H9 (cell line): Measurements from ENCODE around the gene RAD17. TPM values are rescaled to one million over a fixed set of nuclear protein-coding genes. Genes with fewer than 3 reads are reported as not detected.

Experiments used
- DNase-seq: peaks from one replicate; pipeline ENCODE4 v3.0.0-alpha.2; 2017
- H2AFZ ChIP-seq: one replicate; pipeline ENCODE4 v1.6.1; 2013; ENCODE audit warnings: mild to moderate bottlenecking, low read length, control low read depth, moderate library complexity
- H2AK5ac ChIP-seq: 2 replicates; pipeline ENCODE4 v1.6.1; 2013; ENCODE audit warnings: low read length, control low read depth, mixed read lengths; ENCODE audit not compliant: insufficient read length
- H2BK120ac ChIP-seq: one replicate; pipeline ENCODE4 v1.6.1; 2013; ENCODE audit warnings: low read depth, mild to moderate bottlenecking, low read length, control low read depth, inconsistent platforms; ENCODE audit not compliant: poor library complexity, severe bottlenecking
- H2BK12ac ChIP-seq: 2 replicates; pipeline ENCODE4 v1.6.1; 2013; ENCODE audit warnings: low read length, control low read depth, mixed read lengths, low read depth; ENCODE audit not compliant: insufficient read length
- H2BK15ac ChIP-seq: 2 replicates; pipeline ENCODE4 v1.6.1; 2013; ENCODE audit warnings: low read depth, low read length, control low read depth
- H2BK20ac ChIP-seq: one replicate; pipeline ENCODE4 v1.6.1; 2013; ENCODE audit warnings: low read depth, mild to moderate bottlenecking, low read length, control low read depth, inconsistent platforms; ENCODE audit not compliant: poor library complexity, severe bottlenecking
- H2BK5ac ChIP-seq: 2 replicates; pipeline ENCODE4 v1.6.1; 2013; ENCODE audit warnings: low read length, control low read depth, mixed read lengths; ENCODE audit not compliant: insufficient read length
- H3K14ac ChIP-seq: 2 replicates; pipeline ENCODE4 v1.6.1; 2013; ENCODE audit warnings: low read length, control low read depth; ENCODE audit not compliant: insufficient read depth
- H3K18ac ChIP-seq: 2 replicates; pipeline ENCODE4 v1.6.1; 2013; ENCODE audit warnings: low read depth, mild to moderate bottlenecking, mixed read lengths, low read length, control low read depth; ENCODE audit not compliant: insufficient read length
- H3K23ac ChIP-seq: 2 replicates; pipeline ENCODE4 v1.6.1; 2013; ENCODE audit warnings: low read length, control low read depth, mixed read lengths, low read depth; ENCODE audit not compliant: insufficient read length
- H3K23me2 ChIP-seq: 2 replicates; pipeline ENCODE4 v1.6.1; 2013; ENCODE audit warnings: low read depth, mild to moderate bottlenecking, mixed read lengths, low read length, control low read depth; ENCODE audit not compliant: insufficient read length, poor library complexity, severe bottlenecking
- H3K27ac ChIP-seq: 2 replicates; pipeline ENCODE4 v1.5.1; 2013; ENCODE audit warnings: low read length, control low read depth, mixed read lengths, low read depth; ENCODE audit not compliant: insufficient read length
- H3K27me3 ChIP-seq: 2 replicates; pipeline ENCODE4 v1.6.1; 2013; ENCODE audit warnings: low read length, control low read depth, inconsistent platforms; ENCODE audit not compliant: insufficient read depth
- H3K4ac ChIP-seq: 2 replicates; pipeline ENCODE4 v1.6.1; 2013; ENCODE audit warnings: low read depth, mild to moderate bottlenecking, control low read depth, inconsistent platforms, low read length, moderate library complexity
- H3K4me1 ChIP-seq: 2 replicates; pipeline ENCODE4 v1.6.1; 2013; ENCODE audit warnings: low read length, control low read depth, inconsistent platforms; ENCODE audit not compliant: insufficient read depth
- H3K4me2 ChIP-seq: 2 replicates; pipeline ENCODE4 v1.6.1; 2013; ENCODE audit warnings: low read length, control low read depth, mixed read lengths; ENCODE audit not compliant: insufficient read length, insufficient read depth
- H3K56ac ChIP-seq: 2 replicates; pipeline ENCODE4 v1.6.1; 2013; ENCODE audit warnings: low read depth, mild to moderate bottlenecking, mixed read lengths, low read length, control low read depth; ENCODE audit not compliant: insufficient read length
- H3K79me1 ChIP-seq: 2 replicates; pipeline ENCODE4 v1.6.1; 2013; ENCODE audit warnings: low read depth, mild to moderate bottlenecking, moderate library complexity, low read length, control low read depth, inconsistent platforms; ENCODE audit not compliant: insufficient read depth, poor library complexity, severe bottlenecking
- H3K79me2 ChIP-seq: 2 replicates; pipeline ENCODE4 v1.6.1; 2013; ENCODE audit warnings: low read length, control low read depth, inconsistent platforms; ENCODE audit not compliant: insufficient read depth
- H3K9ac ChIP-seq: 2 replicates; pipeline ENCODE4 v1.6.1; 2013; ENCODE audit warnings: low read length, control low read depth, mixed read lengths; ENCODE audit not compliant: insufficient read length; ENCODE audit errors: extremely low read depth
- H3K9me3 ChIP-seq: one replicate; pipeline ENCODE4 v1.6.1; 2013; ENCODE audit warnings: low read depth, low read length, inconsistent platforms; ENCODE audit not compliant: control insufficient read depth
- H3T11ph ChIP-seq: one replicate; pipeline ENCODE4 v1.6.1; 2013; ENCODE audit warnings: mild to moderate bottlenecking, low read length, control low read depth, inconsistent platforms
- H4K20me1 ChIP-seq: one replicate; pipeline ENCODE4 v1.6.1; 2013; ENCODE audit not compliant: control insufficient read depth, insufficient read length, insufficient read depth
- H4K5ac ChIP-seq: 2 replicates; pipeline ENCODE4 v1.6.1; 2013; ENCODE audit warnings: low read depth, mild to moderate bottlenecking, mixed read lengths, low read length, control low read depth; ENCODE audit not compliant: insufficient read length
- H4K8ac ChIP-seq: replicated peaks from 2 replicates; pipeline ENCODE4 v1.6.1; 2013; ENCODE audit warnings: low read length, control low read depth, mixed read lengths, low read depth; ENCODE audit not compliant: insufficient read length
- H4K91ac ChIP-seq: 2 replicates; pipeline ENCODE4 v1.6.1; 2013; ENCODE audit warnings: low read depth, mild to moderate bottlenecking, moderate library complexity, mixed read lengths, low read length, control low read depth; ENCODE audit not compliant: insufficient read length
- H3K27ac Mint-ChIP-seq, 3 experiments: 2 replicates in 2 of 3; 3 replicates in 1 of 3; pipeline ENCODE4 v1.8.0; 2020 to 2021; ENCODE audit warnings: mixed read lengths in 3 of 3, mild to moderate bottlenecking in 1 of 3, moderate library complexity in 1 of 3
- H3K27me3 Mint-ChIP-seq: 2 replicates; pipeline ENCODE4 v1.8.0; 2021; ENCODE audit warnings: low read depth, mild to moderate bottlenecking, moderate library complexity, mixed read lengths
- H3K36me3 Mint-ChIP-seq, 3 experiments: 2 replicates in 2 of 3; 3 replicates in 1 of 3; pipeline ENCODE4 v1.8.0; 2020 to 2021; ENCODE audit warnings: low read depth in 3 of 3, mixed read lengths in 3 of 3; ENCODE audit not compliant: insufficient read depth in 1 of 3
- H3K4me1 Mint-ChIP-seq, 2 experiments: 2 replicates each; pipeline ENCODE4 v1.8.0; 2020; ENCODE audit warnings: mixed read lengths in 2 of 2
- H3K4me3 Mint-ChIP-seq, 2 experiments: 2 replicates in 1 of 2; 3 replicates in 1 of 2; pipeline ENCODE4 v1.8.0; 2020 to 2021; ENCODE audit warnings: mild to moderate bottlenecking in 2 of 2, mixed read lengths in 2 of 2, moderate library complexity in 1 of 2
- H3K9me3 Mint-ChIP-seq, 2 experiments: 2 replicates in 1 of 2; 3 replicates in 1 of 2; pipeline ENCODE4 v1.8.0; 2020; ENCODE audit warnings: mild to moderate bottlenecking in 2 of 2, mixed read lengths in 2 of 2, moderate library complexity in 1 of 2
- WGBS: extraction: QIAGEN DNeasy Blood & Tissue Kit; methylation state at CpG from one replicate; pipeline ENCODE4 v1.1.7; 2013; ENCODE audit warnings: missing lambda C conversion rate, low lambda C conversion rate, mixed read lengths; ENCODE audit not compliant: insufficient read length; ENCODE audit errors: extremely low coverage; 5-methylcytosine and 5-hydroxymethylcytosine counted together
- total RNA-seq: library from RNA; stranded (reverse); gene quantifications from 2 replicates; pipeline ENCODE4 v1.2.1, GENCODE V29; 2021
- TF ChIP-seq, protein P1 (sequence below): fragments of 200-600 bp; sonication (generic); conservative IDR thresholded peaks from 3 replicates; pipeline ENCODE4 v1.8.0; 2021; ENCODE audit warnings: antibody characterized with exemption, mild to moderate bottlenecking

Gene RAD17
- total RNA-seq, 1 experiment from 2014 or later = 31.9 TPM

DNA sequence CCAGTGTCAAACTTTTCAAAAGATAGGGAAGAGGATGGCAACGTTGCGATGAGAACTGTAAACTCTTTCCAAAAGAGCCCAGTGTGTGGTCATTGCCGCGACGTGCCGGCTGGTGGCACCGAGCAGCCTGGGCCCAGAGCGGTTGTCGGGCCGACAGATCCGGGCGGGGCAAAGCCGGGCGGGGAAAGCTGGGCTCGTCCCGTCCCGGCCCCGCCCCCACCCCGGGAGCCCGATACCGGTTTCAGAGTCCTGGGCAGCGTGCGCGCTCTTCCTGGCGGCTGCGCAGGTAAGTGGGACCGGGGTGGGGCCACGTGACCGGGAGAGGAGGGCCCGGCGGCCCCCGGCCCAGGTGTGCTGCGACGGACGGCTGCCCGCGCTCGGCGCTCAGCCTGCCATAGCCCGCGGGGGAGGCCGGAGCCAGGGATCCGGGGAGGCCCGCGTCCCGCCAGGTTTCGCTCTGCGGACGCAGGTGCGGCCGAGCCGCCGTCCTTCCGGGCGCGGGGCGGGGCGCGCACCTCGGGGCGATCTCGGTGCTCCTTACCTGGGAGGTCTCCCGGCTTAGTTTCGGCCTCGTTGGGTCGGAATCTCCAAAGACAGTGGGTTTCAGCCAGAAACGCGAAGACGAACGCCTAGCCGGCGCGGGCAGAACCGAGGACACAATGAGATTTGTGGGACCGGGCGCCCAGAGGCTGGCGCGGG, 45.4 kb downstream of the RAD17 start, which contains the start of gene MARVELD2:
Gene MARVELD2 (plus strand): TSS at position 232 of the 699 bp plus-strand sequence. CDS start 4,270 bp downstream, outside the sequence.
- Histone ChIP-seq H4K8ac (no peak within 1 kb of the TSS), H3K23me2 (peaks cover 3% of the 10 kb centered on the region), H2BK12ac (no peak within 1 kb of the TSS), H4K20me1 (no peaks in the 10 kb centered on the region), H4K5ac (no peak within 1 kb of the TSS), H3K27ac (peak within 1 kb of the TSS; percentile 63), H3K27me3 (no peaks in the 10 kb centered on the region), H2BK120ac (no peak within 1 kb of the TSS), H2AFZ (no peak within 1 kb of the TSS), H3T11ph (no peak within 1 kb of the TSS), H3K56ac (no peak within 1 kb of the TSS), H3K4ac (no peak within 1 kb of the TSS), H3K9ac (peak within 1 kb of the TSS; percentile 91), H3K79me1 (no peaks in the 10 kb centered on the region), H4K91ac (no peak within 1 kb of the TSS), H3K9me3 (no peaks in the 10 kb centered on the region), H3K18ac (peak within 1 kb of the TSS; percentile 93), H2BK15ac (no peak within 1 kb of the TSS; the same call in 1 of the 2 replicates), H2BK20ac (no peak within 1 kb of the TSS), H2AK5ac (no peak within 1 kb of the TSS), H3K79me2 (no peaks in the 10 kb centered on the region), H3K14ac (peak within 1 kb of the TSS; percentile 95), H2BK5ac (no peak within 1 kb of the TSS), H3K4me2 (peak within 1 kb of the TSS; percentile 69), H3K4me1 (peaks cover 2% of the 10 kb centered on the region; the same call in 1 of the 2 replicates), H3K23ac (no peak within 1 kb of the TSS)
- peaks cover 16 to 41% (median 33%) of the 10 kb centered on the region in 3 experiments for H3K36me3 Mint-ChIP-seq
- no peaks in the 10 kb centered on the region for H3K9me3 Mint-ChIP-seq
- H3K27me3 Mint-ChIP-seq = no peaks in the 10 kb centered on the region
- peaks cover 16 to 17% of the 10 kb centered on the region in 2 experiments for H3K4me1 Mint-ChIP-seq
- WGBS = no CpG with 5 or more reads among the region's 78 CpGs
- H3K4me3 Mint-ChIP-seq = peak within 1 kb of the TSS; percentile 89 to 95
- peak; percentile 94 for DNase-seq
- peak within 1 kb of the TSS; percentile 74 to 97 (median 93); a peak in 5 of 7 replicates for H3K27ac Mint-ChIP-seq
- TF ChIP-seq, protein P1, sequence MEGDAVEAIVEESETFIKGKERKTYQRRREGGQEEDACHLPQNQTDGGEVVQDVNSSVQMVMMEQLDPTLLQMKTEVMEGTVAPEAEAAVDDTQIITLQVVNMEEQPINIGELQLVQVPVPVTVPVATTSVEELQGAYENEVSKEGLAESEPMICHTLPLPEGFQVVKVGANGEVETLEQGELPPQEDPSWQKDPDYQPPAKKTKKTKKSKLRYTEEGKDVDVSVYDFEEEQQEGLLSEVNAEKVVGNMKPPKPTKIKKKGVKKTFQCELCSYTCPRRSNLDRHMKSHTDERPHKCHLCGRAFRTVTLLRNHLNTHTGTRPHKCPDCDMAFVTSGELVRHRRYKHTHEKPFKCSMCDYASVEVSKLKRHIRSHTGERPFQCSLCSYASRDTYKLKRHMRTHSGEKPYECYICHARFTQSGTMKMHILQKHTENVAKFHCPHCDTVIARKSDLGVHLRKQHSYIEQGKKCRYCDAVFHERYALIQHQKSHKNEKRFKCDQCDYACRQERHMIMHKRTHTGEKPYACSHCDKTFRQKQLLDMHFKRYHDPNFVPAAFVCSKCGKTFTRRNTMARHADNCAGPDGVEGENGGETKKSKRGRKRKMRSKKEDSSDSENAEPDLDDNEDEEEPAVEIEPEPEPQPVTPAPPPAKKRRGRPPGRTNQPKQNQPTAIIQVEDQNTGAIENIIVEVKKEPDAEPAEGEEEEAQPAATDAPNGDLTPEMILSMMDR = peak; percentile 54; the same call in 2 of the 3 replicates
